ENCODE results near the gene ENDOV.

ENDOV gene

DNA sequence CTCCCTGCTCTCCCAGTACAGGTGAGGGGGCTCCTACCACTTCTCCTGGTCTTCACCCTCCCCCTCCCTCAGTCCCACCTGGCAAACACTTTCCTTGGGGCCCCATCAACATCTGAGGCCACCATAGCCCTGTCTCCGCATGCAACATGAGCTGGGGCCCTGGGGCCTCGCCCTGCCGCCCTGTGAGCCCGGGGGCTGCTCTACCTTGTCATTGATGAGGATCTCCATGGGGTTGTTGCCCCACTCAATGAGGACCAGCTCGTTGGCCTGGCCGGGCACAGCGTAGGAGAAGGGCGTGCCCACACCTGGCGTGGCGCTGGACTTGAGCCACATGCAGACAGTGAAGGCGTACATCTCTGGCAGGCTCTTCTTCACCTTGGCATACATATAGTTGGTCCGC, 58.0 kb downstream of the ENDOV start:
- no peak for DNase-seq

DNA sequence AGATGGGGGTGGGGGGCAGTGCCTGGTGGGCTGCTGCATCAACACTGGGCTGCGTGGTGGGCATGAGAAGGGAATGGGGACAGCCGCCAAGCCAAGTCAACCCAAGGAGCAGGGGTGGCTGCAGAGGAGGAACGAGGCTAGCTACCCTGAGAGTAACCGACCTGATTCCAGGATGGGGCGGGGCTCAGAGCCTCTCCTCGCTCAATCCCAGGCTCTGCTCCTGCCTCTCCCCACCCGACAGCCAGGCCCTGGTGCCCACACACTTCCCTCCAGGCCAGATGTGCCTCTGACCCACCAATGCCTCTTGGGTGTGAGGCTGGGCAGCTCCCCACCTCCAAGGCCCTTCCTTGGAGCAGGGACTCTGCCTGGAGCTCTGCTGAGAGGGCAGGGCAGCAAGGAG, 58.7 kb downstream of the ENDOV start:
- DNase-seq: no peak

DNA sequence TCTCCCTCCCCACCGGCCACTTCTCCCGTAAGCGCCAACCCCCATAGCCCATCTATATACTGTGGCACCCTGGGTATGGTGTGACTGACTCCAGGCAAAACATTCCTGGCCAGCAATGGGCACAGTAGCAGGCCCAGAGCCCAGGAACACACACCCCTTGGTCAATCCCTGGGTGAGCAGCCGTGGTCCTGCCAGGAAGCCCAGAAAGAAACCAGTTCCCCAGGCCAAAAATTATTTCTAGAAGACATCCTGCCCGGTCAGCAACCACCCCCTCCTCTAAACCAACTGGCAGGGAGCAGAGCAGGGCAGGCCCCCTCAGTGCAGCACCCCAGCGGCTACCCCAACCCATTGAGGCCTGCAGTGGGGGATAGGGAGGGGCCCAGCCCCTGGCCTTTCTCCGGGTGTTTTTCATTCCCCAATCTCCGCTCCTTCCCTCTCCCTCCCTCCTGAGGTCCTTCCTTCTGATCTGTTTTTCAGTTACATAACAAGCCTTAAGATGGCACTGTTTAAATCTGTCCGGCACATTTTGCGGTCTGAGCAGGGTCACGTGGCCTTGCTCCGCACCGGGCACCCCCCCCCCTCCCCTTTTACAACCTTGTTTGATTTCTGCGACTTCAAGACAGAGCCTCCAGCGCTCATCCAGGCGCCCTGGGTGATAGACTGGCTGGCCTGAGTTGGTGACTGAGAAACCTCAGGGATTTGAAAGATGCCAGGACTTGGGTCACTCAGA, 59.4 kb downstream of the ENDOV start:
- DNase-seq: no peak

DNA sequence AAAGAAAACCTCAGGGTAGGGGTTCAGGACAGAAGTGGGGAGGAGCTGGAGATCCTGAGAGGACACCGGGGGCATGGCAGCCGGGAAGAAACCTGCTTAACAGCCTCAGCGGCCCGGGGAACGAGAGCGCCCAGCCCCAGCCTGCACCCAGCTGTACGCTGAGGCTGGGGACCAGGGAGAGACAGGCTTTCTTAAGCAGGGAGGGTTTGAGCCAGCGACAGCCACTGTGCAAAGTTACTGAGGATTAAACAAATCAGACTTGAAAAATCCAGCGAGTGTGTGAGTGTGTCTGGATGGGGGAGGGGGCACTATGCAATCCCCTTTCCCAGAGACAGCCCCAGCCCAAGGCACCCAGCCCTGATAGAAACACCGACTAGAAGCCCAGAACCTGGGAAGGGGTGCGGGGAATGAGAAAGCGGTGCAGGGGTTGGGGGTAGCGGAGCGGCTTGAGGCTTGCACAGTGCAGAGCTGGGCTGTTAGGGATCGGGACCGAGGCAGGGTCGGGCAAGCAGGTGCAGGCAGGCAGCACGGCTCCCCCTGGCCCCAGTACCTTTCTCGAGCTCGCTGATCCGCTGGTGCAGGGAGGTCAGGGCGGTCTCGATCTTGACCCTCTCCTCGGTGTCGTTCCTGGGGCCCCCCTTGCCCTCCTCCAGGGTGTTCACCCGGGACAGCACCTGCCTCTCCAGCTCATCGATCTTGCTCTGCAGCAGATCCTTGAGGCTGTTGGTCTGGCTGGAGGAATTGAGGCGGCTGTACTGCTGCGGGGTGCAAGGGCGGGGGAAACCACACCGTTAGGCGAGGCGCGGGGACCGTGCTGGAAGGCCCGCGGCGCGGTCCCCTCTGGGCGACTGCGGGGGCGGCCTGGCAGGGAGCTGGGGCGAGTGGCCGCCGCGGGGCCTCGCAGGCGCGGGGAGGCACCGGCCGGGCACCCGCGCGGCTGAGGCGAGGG, 60.3 kb downstream of the ENDOV start:
- no peak for DNase-seq

DNA sequence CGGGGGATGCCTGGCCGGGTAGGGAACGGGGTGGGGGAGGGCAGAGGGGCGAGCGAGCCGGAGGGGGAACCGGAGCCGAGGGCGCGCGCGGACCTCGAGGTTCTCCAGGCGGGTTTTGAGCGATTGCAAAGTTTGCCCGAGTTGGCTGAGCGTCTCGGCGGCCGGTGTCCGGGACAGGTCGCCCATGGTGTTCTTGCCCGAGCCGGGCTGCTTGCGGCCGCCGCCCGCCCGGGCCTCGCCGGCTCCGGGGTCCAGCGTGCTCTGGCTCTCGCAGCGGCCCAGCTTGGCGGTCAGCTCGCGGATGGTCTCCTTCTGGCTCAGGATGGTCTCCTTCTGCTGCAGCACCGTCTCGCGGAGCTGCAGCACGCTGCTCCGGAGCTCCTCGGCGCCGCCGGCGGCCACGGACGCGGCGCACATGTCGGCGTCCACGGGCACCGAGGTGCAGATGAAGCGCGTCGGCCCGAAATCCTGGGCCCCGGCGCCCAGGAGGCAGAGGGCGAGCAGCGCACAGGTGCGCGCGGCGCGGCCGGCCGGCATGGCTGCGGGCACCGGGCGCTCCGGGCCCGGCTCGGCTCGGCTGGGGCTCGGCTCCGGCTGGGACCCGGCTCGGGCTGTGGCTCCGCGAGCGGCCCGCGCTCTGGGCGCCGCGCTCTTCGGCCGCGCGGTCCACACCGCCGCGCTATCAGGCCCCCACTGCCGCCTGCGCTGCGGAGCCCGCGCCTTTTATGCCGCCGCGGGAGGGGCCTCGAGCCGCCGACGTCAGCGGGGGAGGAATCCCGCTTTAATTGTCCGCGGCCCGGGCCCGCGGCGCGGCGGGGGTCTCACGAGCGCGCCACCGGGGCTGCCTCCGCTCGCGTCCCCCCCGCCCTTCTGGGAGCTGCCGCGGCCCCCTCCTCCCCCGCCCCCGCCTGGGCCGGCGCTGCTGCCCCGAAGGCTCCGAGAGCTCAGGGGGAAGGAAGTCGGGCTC, 61.2 kb downstream of the ENDOV start, which contains the start of gene NPTX1:
TSS of gene NPTX1 (minus strand) at position 698 of the 967 bp plus-strand sequence. CDS start at position 537, 161 bp downstream.
- DNase-seq: peak in 1 of 2 experiments; percentile 16

DNA sequence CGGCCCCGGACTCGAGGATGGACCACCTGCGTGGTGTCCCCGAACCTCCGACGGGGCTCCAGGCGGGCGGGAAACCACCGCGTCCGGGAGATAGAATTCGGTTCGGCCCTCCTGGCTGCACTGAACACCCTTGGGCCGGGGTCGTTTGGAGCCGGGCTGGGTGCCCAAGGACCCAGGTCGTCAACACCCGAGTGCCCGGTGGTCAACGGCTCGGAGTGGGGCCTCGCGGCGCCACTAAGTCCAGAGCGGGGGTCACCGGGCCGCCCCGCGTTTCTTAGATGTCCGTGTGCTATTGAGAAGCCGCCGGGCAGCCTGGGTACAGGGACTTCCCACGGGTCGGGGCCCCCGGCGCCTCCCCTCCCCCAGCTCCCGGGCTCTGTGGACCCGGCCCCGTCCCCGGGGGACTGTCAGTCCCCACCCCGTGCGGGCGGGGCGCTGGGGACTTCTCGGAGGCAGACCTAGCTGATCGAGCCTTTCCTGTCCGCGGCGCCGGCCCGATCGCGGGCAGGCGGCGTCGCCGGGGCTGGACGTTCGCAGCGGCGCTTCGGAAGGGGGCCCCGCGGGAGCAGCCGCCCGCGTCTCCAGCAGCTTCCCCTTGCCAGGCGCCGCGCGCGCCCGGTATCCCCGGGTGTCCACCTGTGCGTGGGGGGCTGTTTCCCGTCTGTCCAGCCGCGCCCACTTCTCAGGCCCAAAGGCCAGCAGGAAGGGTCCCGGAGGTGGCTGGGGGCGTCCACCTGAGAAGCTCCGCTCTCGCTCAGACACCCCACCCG, 62.1 kb downstream of the ENDOV start:
- DNase-seq: peak in 1 of 2 experiments; percentile 15

DNA sequence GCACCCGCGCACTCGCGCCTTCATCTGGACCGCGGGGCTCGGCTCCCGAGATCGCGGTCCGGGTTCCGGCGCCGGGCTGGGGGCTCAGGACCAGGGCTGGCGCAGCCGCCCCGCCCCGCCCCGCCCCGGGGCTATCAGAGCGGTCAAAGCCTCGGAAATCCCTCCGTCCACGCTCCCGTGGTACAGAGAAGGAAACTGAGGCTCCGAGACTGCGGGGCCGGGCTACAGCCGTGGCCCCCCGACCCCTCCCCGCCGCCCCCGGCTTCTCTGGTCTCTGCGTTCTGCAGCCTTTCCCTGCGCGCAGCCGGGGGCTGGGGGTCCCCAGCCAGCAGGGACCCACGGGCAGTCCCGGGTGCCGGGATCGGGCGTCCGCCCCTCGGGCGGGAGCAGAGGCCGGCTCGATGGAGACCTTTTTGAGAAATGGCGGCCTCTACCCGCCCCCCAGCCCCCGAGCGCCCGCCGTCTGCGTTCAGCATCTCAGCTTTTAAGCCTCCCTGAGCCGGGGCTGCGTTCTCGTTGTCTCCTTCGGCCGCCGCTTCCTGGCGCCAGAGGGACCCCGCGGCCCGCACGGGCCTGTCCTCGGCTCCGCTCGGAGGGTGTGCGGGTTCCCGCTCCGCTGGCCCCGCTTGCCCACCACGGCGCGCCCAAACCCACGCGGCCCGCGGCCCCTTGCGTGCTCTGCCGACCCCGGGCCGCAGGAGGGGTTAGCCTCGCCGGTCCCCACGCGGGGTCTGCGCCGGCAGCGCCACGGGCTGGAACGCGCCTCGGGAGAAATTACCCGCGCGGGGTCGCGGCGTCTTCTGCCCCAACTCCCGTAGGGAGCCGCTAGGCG, 62.9 kb downstream of the ENDOV start:
- no peak for DNase-seq

DNA sequence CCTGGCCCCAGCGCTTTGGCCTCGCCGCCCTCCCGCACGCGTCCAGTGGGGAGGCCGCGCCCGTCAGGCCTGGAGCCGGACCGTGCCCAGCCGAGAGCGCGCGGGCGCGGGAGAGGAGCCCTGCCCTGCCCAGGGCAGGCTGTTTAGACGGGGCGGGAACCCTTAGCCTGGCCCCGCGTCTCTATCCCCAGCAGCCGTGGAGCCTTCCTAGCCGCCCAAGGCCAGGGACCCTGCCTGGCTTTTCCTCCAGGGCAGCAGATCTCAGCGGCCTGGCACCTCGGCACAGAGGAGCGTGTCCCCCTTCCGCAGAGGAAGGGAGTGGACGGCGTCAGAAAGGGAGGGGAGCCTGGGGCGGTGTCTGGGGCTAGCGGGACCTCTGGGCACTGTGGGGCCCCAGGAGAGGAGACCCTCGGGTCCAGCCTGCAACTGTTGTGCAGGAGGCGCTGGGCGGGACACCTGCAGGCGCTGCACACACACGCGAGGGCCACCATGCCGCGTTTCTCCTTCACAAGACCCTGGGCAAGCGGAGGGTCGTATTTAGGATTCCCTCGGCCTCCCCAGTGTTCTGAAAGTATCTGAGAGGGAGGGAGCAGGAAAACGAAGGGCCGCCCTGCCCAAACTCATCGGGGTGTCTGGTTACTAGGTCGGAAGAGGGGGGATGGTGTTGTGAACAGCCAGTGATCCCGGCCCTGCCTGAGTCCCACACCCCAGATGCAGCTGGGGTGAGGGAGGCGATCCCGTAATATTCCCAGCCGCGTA, 63.7 kb downstream of the ENDOV start:
- no peak for DNase-seq

DNA sequence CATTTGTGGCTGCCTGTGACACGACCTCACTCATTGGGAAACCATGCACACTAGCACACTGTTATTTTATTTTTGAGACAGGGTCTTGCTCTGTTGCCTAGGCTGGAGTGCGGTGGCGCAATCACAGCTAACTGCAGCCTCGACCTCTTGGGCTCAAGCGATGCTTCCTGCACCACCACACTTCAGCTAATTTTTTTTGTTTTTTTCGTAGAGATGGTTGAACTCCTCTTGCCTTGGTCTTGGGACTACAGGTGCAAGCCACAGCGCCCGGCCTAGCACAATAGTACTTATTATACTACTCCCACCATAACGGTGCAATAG, 64.2 kb downstream of the ENDOV start:
- no peak for DNase-seq

DNA sequence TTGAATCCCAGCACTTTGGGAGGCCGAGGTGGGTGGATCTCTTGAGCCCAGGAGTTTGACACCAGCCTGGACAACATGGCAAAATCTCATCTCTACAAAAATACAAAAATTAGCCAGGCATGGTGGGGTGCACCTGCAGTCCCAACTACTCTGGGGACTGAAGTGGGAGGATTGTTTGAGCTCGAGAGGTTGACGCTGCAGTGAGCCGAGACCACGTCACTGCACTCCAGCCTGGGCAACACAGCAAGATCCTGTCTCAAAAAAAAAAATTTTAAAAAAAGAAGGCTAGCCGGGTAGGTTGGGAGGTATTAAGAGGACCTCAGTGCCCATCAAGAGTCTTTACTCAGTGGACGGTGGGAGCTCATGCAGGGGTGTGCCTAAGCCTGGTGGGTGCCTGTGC, 65.3 kb downstream of the ENDOV start:
- DNase-seq: no peak

DNA sequence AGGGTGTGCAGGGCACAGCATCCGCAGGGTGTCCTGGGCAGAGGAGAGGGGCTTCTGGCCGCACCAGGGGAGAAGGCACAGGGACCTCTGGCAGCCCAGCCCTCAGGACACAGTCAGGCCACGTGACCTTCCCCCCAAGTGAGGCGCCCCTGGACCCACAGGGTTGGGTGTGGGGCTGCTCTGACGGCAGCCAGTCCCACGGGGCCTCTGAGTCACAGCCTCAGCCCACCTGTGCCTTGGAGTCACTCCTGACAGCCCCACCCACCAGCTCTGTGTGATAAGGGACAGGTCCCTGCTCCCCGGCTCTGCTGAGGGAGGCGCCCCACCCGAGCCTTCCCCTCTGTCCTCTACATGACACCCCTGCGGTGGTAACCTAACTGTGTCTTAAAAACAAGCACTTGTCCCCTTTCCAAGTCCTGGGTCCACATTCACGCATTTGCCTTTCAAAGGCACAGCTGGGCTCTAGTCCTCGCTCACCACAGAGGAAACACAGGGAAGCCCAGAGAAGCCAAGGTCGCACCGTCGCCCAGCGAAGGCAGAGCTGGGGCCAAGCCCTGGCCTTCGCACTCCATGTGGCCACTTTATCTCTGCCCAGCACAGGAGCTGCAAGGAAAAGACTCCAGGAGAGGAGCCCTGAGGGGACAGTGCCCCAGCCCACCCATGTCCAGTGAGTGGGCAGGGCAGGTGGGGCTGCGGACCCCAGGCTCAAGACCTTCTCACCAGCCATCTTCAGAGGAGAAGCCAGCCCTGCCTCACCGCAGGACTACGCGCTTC, 66.5 kb downstream of the ENDOV start:
- DNase-seq: no peak

DNA sequence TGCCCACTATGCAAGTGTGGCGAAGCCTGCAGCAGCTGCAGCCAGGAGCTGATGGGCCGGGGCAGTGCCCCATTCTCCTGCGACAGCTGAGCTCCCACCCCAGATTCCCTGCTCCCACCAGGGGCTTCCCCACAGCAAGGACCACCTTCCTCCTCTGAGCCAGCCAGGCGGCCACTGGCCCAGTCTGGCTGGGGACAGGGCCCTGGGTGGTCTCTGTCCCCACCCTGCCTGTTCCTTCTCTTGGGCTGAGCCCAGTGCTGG, 67.0 kb downstream of the ENDOV start:
- DNase-seq: no peak

DNA sequence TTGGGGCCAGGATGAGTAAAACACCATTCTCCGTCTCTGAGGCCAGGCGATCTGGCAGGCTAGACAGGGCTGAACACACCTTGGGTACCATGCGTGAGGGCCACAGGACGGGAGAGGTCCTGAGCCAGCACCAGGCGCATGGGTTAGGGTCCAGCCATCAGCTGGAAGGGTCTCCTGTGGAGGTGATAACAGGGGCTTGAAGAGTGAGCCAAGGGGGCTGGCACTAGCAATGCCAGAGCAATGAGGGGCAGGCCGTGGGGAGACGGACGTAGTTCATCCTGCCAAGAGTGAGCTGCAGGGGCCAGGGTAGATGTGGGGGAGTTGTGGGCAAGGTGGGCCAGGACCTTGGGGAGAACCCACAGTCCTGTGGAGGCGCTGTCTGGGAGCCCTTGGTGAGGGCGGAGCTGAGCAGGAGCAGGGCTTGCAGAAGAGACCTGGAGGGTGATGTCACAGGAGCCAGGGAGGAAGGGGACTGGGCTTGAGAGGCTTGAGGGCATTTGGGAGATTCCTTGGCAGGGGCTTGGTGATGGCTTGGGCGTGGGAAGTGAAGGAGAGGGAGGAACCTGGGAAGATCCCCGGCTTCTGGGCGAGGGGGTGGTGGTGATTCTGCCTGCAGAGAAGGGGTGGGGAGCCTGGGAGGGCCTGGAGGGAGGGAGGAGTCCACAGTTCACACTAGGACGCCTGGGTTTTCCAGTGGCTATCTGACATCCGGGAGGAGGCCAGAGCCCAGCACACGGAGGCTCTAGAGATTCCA, 67.8 kb downstream of the ENDOV start:
- DNase-seq: no peak

DNA sequence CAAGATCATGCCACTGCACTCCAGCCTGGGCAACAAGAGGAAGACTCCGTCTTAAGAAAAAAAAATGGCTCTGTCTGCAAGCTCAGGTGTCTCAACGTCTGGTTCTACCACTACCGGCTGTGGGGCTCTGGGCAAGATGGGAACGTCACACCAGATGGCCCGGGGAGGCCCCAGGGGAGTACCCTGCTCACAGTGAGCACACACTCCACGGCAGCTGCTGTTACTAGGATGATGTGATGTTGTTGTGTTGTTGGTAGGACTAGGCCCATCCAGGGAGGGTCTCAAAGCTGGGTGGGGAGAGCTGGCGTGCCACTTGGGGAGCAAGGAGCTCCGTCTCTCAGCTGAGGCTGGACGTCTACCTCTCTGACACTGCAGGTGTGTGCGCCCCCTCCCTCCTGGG, 70.9 kb downstream of the ENDOV start:
- DNase-seq: peak; percentile 43 to 53

DNA sequence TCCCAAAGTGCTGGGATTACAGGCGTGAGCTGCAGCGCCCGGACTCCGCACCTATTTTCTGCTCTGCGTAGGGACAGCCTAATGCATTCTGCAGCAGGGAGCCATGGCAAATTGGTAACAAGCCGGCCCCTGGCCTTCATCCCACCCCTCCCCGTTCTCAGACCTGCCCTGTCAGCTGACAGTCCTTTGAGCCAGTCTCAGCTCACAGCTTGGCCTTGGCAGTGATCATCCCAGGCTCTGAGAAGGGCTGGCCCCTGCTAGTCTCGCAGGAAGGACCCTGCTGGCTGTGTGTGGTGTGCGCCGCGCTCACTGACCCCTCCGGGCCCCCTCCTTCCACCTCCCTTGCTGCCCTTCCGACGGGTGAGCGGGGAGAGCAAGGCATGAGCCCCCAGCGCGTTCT, 71.7 kb downstream of the ENDOV start:
- DNase-seq: no peak

DNA sequence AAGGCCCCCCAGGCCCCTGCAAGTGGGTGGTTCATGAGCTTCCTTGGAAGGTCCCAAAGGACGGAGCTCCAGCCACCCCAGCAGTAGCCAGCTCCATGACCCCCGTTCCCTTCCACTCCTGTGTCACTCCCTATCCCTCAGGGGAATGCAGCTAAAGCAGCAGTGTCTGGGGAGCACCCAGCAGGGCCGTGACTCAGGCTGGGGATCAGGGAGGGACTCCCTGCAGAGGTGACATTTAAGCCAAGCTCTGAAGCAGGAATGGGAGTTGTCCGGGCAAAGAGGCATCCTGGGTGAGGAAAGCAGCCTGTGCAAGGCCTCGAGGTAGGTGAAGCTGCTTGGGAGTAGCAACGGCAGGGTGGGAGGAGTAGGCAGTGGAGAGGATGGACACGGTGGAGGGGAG, 72.5 kb downstream of the ENDOV start:
- DNase-seq: no peak

All from NCI-H187 (cell line).